HG03097 (cell line): ENCODE data around the gene MILR1.
A peak's percentile ranks its signal among the peaks of the same experiment; 100 is the strongest.
"Not testable (repeated sequence)": the region's sequence is repeated elsewhere in the genome, so short reads cannot be mapped to it uniquely, and the experiment has no call there.

Experiments
- ATAC-seq: cut with Tn5 transposase; IDR thresholded peaks from one replicate; pipeline ENCODE4 v1.9.1; 2021; ENCODE audit not compliant: unreplicated experiment, low FRiP score

The MILR1 gene

GRCh38 chr17:64425191-64425590, 23.7 kb upstream of the MILR1 start:
- no peak for ATAC-seq

DNA sequence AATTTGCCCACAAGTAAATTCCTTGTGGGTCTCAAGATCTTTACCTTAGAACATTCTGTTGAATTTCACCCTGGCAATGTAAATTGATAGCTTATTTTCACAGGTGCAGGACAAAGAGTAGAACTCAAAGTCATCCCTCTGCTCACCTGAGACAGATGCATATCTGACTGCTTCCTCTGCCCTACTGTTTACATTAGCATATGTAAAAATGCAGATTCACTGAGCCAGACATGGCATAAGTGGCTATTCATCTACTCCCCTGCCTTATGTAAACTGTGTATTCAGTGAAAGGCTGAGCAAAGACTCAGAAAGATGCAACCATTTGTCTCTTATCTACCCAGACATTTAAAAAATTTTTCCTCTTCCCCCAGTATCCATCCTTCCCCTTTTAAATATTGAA, 22.3 kb upstream of the MILR1 start:
- ATAC-seq = no peak

DNA sequence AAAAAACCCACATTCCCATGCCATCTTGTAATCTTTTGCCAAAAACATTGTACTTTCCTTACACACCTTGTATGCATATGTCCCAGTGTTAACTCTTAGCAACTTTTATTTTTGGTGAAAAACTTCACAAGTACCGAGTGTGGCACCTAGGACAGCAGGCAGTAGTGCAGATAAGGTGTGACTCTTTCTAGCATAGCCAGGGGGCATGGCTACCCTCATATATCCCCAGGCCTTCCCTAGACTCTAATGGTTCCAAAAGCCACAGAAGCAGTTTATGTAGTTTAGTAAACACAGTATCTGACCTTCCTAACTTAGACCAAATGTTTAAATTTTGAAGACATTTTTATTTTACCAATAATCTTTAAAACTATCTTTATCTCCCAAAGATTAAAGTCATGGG, 20.5 kb upstream of the MILR1 start:
- no peak for ATAC-seq

GRCh38 chr17:64430036-64430435, 18.9 kb upstream of the MILR1 start:
- not testable (repeated sequence) for ATAC-seq

- no peak for ATAC-seq
Measured at GRCh38 chr17:64431534-64431933, 17.4 kb upstream of the MILR1 start.

DNA sequence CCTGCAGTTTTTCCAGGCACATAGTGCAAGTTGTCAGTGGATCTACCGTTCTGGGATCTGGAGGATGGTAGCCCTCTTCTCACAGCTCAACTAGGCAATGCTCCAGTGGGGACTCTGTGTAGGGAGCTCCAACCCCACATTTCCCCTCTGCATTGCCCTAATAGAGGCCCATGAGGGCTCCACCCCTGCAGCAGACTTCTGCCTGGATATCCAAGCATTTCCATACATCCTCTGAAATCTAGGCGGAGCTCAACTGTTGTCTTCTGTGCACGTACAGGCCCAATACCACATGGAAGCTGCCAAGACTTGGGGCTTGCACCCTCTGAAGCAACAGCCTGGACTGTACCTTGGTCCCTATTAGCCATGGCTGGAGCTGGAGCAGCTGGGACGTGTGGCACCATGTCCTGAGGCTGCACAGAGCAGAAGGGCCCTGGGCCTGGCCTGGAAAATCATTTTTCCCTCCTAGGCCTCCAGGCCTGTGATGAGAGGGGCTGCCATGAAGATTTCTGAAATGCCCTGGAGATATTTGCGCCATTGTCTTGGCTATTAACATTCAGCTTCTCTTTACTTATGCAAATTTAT, 10.9 kb upstream of the MILR1 start:
- no peak for ATAC-seq

DNA sequence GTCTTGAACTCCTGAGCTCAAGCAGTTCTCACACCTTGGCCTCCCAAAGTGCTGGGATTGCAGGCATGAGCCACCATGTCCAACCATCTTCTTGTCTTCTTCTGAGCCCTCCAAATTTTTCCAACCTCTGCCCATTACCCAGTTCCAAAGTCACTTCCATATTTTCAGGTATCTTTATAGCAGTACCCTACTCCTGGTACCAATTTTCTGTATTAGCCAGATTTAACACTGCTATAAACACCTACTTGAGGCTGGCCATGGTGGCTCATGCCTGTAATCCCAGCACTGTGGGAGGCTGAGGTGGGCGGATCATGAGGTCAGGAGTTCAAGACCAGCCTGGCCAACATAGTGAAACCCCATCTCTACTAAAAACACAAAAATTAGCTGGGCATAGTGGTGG, 9.4 kb upstream of the MILR1 start:
- ATAC-seq = not testable (repeated sequence)

DNA sequence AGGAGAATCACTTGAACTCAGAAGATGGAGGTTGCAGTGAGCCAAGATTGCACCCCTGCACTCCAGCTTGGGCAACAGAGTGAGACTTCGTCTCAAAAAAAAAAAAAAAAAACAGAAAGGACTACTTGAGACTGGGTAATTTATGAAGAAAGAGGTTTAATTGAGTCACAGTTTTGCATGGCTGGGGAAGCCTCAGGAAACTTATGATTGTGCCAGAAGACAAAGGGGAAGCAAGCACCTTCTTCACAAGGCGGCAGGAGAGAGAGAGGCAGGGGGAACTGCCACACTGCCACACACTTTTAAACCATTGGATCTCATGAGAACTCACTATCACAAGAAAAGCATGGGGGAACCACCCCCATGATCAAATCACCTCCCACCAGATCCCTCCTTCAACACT, 9.0 kb upstream of the MILR1 start:
- ATAC-seq = no peak

DNA sequence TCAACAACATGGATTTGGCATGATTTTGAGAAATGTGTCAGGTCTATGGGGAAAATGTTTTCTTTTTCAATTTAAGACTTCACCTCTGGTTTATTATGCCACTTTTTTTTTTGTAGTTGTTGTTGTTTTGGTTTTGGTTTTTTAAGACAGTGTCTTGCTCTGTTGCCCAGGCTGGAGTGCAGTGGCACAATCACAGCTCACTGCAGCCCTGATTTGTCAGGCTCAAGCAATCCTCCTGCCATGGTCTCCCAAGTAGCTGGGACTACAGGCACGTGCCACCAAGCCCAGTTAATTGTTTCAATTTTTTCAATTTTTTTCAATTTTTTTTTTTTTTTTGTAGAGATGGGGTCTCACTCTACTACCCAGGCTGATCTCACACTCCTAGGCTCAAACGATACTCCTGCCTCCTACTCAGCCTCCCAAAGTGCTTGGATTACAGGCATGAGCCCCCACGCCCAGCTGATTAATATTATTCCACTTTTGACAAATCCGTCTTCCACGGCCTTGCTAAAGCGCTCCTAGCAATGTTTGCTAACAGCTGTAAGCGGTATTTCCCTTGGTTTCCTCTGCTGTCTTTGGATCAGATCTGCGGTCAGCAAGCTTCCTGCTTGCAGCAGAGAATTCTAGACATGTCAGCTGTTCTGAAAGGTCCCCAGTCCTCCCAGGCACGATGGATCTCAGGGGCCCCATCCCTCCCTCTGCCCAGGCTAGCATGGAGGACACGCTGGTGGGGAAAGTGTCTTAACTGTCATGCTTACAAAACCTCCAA, 7.0 kb upstream of the MILR1 start:
- no peak for ATAC-seq

DNA sequence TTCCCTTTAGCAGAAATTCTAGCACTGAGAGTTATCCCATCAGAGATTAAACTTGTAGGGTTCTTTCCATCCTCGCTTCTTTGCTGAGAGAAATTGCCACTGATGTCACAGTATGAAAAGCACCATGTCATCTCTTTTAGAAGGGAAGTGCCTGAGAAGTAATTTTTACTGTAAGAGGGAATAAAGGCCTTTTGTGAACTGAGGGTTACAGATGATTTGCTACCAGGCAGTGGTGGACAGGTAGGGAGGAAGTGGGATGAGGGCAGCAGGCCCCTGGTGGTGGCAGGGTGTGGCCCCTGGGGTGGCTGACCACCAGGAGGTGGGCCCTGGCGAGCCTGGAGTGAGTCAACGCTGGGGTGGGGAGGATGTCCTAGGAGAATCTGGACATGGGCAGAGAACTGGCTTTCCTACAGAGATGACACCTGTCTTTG, 6.4 kb upstream of the MILR1 start:
- ATAC-seq = no peak

DNA sequence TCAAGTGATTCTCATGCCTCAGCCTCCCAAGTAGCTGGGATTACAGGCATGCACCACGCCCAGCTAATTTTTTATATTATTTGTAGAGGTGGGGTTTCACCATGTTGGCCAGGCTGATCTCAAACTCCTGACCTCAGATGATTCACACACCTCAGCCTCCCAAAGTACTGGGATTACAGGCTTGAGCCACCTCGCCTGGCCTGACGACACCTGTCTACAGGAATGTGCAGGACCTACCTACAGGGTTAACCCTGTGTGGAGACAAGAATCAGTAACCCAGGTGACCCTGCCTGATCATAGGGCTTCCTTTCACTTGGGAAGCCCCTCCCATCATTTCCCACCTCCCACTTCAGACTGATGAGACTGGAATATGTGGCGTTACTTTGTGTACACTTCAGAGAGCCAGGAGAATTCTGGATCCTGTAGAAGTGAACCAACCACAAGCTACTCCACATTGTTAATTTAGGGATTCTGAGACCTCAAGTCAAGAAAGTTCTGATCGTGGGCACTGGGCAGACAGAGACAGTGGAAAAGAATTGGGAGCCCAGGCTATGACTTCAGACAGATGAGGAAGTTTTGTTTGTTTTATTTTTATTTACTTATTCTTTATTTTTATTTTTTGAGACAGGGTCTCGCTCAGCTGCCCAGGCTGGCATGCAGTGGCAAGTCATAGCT, 5.7 kb upstream of the MILR1 start:
- no peak for ATAC-seq

- peak; percentile 58 for ATAC-seq
Measured at GRCh38 chr17:64447526-64447925, 1.4 kb upstream of the MILR1 start.

DNA sequence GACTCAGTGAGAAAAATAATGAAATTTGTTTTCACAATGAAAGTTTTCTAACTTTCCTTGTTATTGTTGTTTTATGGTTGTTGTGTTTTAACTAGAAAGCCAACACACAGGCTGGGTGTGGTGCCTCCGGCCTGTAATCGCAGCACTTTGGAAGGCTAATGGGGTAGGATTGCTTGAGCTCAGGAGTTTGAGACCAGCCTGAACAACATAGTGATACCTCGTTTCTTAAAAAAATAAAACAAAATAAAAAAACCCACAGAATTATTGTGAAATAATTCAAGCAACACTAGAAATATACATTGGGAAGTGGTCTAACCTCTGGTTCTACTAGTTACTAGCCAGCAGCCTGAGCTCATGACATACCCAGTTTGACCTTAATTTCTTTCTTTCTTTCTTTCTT, 630 bp downstream of the MILR1 start:
- no peak for ATAC-seq

DNA sequence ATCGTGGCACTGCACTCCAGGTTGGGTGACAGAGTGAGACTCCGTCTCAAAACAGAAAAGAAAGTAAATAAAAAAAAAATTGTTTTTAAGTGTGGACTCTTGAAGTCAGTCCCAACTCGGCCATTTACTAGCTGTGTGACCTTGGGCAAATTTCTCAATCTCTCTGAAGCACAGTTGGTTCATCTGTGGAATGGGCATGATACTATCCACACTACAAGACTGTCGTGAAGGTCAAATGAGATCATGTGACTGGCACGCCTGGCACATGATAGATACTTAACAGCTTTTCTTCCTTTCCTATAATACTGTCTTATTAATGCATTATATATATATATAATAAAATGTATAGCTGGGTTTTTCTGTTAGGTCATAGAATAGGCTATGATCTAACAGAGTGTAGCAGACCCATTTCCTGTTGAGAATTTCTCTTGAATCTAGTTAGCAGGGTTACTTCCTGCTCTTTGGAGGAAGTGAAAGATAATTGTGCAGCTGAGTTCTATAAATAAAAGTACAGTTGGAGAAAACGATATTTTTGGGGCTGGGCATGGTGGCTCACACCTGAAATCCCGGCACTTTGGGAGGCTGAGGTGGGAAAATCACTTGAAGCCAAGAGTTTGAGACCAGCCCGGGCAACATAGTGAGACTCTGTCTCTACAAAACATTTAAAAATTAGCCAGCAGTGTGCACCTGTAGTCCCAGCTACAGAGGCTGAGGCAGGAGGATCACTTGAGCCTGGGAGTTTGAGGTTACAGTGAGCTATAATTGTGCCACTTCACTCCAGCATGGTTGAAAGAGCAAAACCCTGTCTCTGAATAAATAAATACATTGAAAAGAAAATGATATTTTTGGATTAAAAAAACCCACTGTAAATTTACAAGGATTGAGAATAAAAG, 7.3 kb downstream of the MILR1 start:
- no peak for ATAC-seq

DNA sequence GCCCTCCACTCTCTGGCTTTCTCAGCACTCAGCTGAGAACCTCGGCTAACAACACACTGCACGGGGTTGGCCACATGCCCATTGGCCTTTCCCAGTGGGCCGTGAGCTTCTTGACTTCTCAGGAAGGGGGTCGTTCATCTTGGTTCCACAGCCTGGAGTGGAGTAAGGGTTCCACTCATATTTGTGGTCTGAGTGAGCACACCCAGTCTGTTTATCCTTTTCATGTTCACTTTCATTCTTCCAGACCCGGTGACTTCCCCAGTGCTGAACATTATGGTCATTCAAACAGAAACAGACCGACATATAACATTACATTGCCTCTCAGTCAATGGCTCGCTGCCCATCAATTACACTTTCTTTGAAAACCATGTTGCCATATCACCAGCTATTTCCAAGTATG, 8.2 kb downstream of the MILR1 start:
- no peak for ATAC-seq

DNA sequence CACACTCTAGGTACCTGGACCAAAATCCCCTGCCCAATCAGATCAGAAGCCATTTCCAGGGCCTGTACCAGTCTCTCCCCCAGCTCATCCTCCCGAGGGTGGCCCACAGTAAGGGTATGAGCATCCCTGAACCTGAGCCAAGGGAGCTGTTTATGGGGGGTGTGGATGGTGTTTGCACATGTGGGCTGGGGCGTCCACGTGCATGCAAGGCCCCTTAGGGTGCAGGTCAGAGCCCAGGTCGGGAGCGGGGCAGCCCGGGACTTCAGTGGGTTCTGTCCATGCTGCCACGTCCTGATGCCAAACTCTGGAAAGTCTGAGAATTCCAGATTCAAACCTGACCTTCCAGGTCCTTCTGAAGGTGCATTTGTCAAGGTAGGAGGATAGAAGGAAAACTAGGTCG, 9.8 kb downstream of the MILR1 start:
- ATAC-seq = no peak

GRCh38 chr17:64459284-64459747, 10.4 kb downstream of the MILR1 start:
- ATAC-seq = no peak

- ATAC-seq = not testable (repeated sequence)
Measured at GRCh38 chr17:64459818-64460217, 10.9 kb downstream of the MILR1 start.

- no peak for ATAC-seq
Measured at GRCh38 chr17:64460955-64461354, 12.0 kb downstream of the MILR1 start.

DNA sequence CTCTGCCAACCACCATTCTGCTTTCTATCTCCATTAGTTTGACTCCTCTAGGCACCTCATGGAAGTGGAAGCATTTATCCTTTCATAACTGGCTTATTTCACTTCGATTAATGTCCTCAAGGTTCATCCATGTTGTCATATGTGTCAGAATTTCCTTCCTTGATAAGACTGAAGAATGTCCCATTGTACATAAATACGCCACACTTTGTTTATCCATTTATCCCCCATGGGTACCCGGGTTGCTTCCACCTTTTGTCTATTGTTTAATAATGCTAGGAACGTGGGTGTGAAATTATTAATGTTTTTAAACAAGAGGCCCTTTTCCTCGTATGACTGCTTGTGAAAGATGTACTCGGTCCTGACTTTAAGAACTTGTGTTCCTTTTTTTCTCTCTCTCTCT, 12.9 kb downstream of the MILR1 start:
- ATAC-seq = no peak
